Measurements from ENCODE around the gene LRRC4C.

Gene LRRC4C

DNA sequence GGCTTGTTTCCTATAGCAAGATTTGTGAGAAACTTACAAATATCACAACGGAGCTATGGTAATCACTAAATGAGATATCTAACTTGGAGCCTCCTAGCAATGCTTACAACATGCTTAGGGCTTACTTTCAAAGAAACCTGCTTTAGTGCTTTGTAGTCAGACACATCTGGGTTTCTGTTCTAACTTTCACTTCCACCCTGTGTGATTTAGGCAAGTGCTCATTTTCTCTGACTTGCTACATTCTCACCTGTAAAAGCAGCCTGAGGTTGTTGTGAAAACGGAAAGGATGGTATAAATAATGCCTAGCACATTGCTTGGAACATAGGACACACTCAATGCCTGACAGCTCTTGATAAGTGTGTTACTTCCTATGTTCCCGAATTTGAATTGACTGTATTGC lies 45.6 kb downstream of the LRRC4C start:
- DNase-seq = no peak

DNA sequence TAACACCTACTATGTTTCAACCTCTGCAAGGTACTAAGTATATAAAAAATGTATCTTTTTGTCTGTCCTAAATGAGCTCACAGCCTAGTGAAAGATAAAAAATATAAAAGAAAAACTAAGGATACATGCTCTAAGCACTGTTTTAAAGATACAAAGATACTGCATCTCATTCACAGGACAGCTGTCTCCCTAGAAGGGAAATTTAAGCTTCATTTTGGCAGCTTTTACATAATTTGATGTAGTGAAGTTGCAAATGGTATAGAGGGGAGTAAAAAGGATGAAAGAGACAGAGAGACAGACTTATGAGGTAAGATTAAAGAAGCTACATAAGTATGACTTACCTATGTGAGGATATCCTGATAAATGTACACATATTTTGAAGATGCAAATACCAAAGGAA lies 53.6 kb downstream of the LRRC4C start:
- DNase-seq = no peak

DNA sequence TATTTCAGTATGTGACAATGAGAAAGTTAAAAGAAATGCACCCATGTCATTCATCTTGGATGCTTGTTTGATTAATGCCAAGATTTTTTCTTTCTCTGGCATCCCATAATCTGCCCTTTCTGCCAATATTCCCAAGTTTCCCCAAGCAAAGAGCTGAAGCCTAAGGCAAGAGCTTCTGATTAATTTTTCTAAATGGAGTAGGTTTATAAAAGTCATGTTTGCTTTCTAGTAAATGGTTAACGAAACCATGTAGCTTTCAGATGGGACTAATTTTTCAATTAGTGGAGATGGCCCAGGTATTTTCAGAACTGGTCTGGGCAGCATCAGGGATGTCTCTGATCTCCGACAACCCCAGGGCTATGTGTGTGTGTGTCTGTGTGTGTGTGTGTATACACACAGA lies 55.3 kb downstream of the LRRC4C start:
- DNase-seq = no peak

GRCh38 chr11:41403458-41403857 lies 56.0 kb downstream of the LRRC4C start:
- DNase-seq = no peak

DNA sequence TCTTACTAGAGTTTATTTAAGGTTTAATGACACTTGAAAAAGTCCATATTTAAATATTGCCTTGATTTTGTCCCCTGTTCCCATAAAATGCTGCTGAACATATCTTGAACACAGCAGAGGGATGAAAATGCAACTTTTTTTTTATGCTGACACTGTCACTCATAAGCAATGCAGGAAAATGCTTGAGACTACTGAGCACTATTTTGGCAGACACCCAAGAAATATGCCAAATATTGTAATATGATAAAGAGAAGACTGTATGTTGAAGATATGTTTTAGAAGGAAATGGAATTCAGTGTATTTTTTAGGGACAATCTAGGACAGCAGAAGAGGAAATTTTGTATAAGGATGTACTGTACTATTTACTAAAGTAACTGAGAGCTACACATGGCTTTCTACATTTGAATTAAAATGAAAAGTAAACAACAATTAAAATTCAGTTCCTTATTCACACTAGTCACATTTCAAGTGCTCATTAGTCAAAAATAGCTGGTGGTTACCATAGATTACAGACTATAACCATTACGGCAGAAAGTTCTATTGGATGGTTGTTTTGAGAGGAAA lies 58.6 kb downstream of the LRRC4C start:
- peak; percentile 46 for DNase-seq

- no peak for DNase-seq
Measured at GRCh38 chr11:41400124-41400523, 59.3 kb downstream of the LRRC4C start.

GRCh38 chr11:41399323-41399722 lies 60.1 kb downstream of the LRRC4C start:
- DNase-seq = no peak

DNA sequence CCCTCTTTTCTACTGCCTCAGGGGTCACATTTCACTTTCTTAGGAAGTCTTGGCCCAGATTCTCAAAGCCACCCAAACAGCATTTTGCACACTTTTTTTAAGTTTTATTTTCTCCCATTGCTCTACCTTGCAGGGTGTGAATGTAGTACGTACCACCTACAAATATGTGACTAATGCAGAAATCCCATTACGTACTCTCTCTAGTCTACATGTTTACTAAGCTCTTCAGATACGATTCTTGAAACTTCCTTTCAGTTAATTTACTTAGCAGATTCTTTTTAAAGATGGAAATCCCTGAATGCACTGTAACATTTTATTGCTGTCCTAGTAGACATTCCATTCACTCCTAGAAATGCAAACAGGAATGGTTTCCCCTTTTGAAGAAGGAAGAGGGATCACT lies 61.3 kb downstream of the LRRC4C start:
- no peak for DNase-seq

DNA sequence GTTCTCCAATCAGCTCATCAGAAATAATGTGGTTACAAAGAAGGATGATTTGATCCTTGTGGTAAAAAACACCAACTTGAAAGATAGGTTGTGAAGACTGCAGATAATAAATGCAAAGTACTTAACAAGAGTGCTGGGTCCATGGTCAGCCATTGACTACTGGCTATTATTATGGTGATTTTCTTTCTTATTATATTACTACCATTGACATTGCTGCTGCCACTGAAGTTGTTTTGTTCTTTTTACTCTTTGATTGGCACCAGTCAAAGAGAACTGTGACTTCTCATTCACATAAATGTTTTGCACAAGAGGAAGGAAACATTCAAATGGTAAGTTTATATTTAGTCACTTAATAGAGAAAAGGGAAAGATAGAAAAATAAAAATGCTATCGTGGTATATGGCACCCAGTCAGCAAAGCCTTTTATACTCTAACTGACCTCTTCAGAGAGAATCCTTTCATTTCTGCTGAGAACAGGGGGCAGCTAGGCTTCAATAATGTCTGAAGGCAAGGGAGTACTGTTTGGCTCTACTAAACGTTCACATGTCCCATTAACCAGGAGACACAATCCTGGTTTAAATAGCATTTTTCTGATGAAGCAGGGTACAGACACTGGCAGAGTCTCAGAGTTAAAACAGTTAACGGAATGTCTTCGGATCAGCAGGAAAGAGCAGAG lies 64.8 kb downstream of the LRRC4C start:
- DNase-seq = no peak

GRCh38 chr11:41392596-41392995 lies 66.9 kb downstream of the LRRC4C start:
- DNase-seq = no peak

GRCh38 chr11:41389623-41390130 lies 69.8 kb downstream of the LRRC4C start:
- DNase-seq = no peak

- no peak for DNase-seq
Measured at GRCh38 chr11:41384329-41384728, 75.1 kb downstream of the LRRC4C start.

DNA sequence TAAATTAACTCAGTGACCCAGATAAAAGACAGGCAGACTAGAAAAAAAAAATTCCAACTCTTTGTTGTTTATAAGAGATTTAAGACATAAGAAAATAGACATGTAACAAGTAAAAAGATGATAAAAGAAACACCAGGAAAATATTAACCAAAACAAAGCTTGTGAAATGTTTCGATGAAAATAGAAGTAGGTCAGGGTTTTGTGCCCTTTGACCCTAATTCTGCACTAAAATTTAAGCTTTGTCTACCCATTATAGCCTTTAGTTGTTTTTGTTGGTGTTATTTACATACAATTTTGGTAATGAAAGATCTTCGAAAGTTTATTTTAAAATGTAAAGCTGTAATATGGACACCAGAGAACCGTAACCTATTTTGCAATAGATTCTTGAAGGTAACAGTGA lies 75.7 kb downstream of the LRRC4C start:
- DNase-seq = no peak

DNA sequence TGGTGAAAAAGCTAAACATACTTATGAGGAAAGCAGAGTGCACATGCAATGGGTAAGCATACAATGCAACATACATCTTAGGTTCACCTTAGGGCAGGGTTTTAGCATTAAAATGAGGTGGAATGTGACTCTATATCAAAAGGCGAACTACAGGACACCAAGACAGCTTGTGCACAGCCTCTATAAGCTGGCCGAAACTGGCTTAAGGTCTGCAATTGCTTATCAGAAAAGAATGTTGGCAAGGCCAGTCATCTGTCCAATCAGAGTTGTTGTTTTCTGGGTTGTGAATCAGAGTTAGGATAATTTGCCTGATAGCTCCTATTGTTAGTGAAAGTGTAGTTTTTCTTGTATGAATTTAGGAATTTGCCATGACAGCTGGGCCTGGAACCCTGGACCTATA lies 76.5 kb downstream of the LRRC4C start:
- no peak for DNase-seq

GRCh38 chr11:41379084-41379483 lies 80.4 kb downstream of the LRRC4C start:
- DNase-seq = no peak

- DNase-seq = no peak
Measured at GRCh38 chr11:41377709-41378394, 81.6 kb downstream of the LRRC4C start.

- DNase-seq = no peak
Measured at GRCh38 chr11:41351825-41352224, 107.6 kb downstream of the LRRC4C start.

GRCh38 chr11:41346042-41346441 lies 113.4 kb downstream of the LRRC4C start:
- no peak for DNase-seq

- DNase-seq = no peak
Measured at GRCh38 chr11:41334007-41334933, 125.2 kb downstream of the LRRC4C start.

- no peak for DNase-seq
Measured at GRCh38 chr11:41333357-41333756, 126.1 kb downstream of the LRRC4C start.

GRCh38 chr11:41328324-41328723 lies 131.1 kb downstream of the LRRC4C start:
- no peak for DNase-seq

GRCh38 chr11:41323446-41323845 lies 136.0 kb downstream of the LRRC4C start:
- no peak for DNase-seq

- DNase-seq = no peak
Measured at GRCh38 chr11:41320653-41321052, 138.8 kb downstream of the LRRC4C start.
